Cardiac muscle cell (in vitro differentiated cells and primary cell): ENCODE results near the gene RSPO3. TPM values are rescaled to one million over a fixed set of nuclear protein-coding genes. Genes with fewer than 3 reads are reported as not detected.

Experiments
- DNase-seq, 2 donors: peaks; one replicate each; pipeline versions ENCODE4 v3.0.0 to v3.0.0-alpha.2; 2010 to 2017; ENCODE audit warnings: low read depth in 1 of 2, low spot score in 1 of 2
- H3K27ac ChIP-seq: fragments of 200-600 bp; sonication (generic); 2 replicates; pipeline ENCODE4 v1.5.1; 2016
- H3K27me3 ChIP-seq: fragments of 200-600 bp; sonication (generic); 2 replicates; pipeline ENCODE4 v1.6.0; 2016; ENCODE audit warnings: control low read depth
- H3K36me3 ChIP-seq: fragments of 200-600 bp; sonication (generic); 2 replicates; pipeline ENCODE4 v1.5.1; 2016; ENCODE audit warnings: control low read depth
- H3K4me1 ChIP-seq: fragments of 200-600 bp; sonication (generic); 2 replicates; pipeline ENCODE4 v1.8.1; 2017; ENCODE audit warnings: low read depth, mild to moderate bottlenecking, mixed run types
- H3K4me3 ChIP-seq: fragments of 200-600 bp; sonication (generic); 2 replicates; pipeline ENCODE4 v1.5.1; 2016; ENCODE audit warnings: mild to moderate bottlenecking
- H3K9me3 ChIP-seq: fragments of 200-600 bp; sonication (generic); 2 replicates; pipeline ENCODE4 v1.5.1; 2017; ENCODE audit warnings: low read depth, mild to moderate bottlenecking, control low read depth
- polyA plus RNA-seq: library from polyadenylated mRNA; unstranded; fragments of >200 nt; fragmentation: Nextera tagmentation; extraction: Ambion mirVana; gene quantifications from 2 replicates; pipeline ENCODE4 v1.2.1, GENCODE V29; 2016
- total RNA-seq: library from RNA; depleted of rRNA; stranded (reverse); fragments of >200 nt; gene quantifications from 2 replicates; pipeline ENCODE4 v1.2.3, GENCODE V29; 2016
- TF ChIP-seq, protein P1 (sequence below): IDR thresholded peaks from 2 replicates; pipeline ENCODE4 v1.5.1; 2012; ENCODE audit warnings: low read depth, mild to moderate bottlenecking, low read length

RSPO3 gene
- total and polyA plus RNA-seq, 2 experiments from 2014 or later = 88.0 to 170 TPM

DNA sequence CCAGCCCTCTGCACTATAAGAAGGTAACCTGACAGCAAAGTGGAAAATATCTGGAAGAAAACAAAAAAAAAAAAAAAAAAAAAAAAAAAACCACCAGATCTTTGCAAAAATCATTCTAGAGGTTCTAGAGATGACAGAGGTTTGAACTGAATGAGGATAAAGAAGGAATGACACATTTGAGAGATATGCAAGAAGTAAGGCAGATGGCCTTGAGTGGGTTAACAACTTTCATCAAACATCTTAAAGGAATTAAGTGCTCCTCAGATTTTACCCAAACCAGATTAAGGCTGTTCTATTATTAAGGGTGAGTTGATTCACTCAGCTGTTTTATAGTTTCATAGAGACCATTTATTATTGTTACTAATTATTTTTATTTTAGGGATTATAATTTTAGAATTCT lies 62.0 kb downstream of the RSPO3 start:
- no peak for DNase-seq
- Histone ChIP-seq H3K27ac (no peak overlapping the region), H3K36me3 (peaks cover 9% of the 10 kb centered on the region), H3K4me1 (no peaks in the 10 kb centered on the region), H3K9me3 (no peaks in the 10 kb centered on the region), H3K27me3 (no peaks in the 10 kb centered on the region), H3K4me3 (no peak overlapping the region)
- TF ChIP-seq, protein P1, sequence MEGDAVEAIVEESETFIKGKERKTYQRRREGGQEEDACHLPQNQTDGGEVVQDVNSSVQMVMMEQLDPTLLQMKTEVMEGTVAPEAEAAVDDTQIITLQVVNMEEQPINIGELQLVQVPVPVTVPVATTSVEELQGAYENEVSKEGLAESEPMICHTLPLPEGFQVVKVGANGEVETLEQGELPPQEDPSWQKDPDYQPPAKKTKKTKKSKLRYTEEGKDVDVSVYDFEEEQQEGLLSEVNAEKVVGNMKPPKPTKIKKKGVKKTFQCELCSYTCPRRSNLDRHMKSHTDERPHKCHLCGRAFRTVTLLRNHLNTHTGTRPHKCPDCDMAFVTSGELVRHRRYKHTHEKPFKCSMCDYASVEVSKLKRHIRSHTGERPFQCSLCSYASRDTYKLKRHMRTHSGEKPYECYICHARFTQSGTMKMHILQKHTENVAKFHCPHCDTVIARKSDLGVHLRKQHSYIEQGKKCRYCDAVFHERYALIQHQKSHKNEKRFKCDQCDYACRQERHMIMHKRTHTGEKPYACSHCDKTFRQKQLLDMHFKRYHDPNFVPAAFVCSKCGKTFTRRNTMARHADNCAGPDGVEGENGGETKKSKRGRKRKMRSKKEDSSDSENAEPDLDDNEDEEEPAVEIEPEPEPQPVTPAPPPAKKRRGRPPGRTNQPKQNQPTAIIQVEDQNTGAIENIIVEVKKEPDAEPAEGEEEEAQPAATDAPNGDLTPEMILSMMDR = no peak

DNA sequence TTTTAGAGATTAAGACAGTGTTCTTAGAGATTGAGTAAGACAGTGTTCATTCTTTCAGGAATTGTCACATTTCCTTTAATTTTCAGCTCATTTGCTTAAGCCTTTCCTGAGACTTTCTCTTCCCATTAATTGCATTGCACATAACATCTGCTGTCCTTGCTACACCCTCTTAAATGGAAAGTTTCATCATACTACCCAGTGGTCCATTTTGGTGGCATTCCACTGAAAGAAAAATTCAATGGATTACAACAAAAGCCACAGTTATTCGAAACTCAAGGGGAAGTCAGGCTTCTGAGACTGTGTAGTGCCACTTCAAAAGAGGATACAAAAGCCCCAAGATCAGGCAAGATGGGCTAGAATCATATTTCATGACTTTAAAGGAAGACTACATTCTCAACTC lies 64.0 kb downstream of the RSPO3 start:
- H3K27me3 ChIP-seq = no peaks in the 10 kb centered on the region
- H3K36me3 ChIP-seq = peaks cover 9% of the 10 kb centered on the region
- H3K27ac ChIP-seq = no peak overlapping the region
- no peak overlapping the region for H3K4me3 ChIP-seq
- H3K4me1 ChIP-seq = no peaks in the 10 kb centered on the region
- peak in 1 of 2 donors; percentile 76 for DNase-seq
- TF ChIP-seq, protein P1 = no peak
- no peaks in the 10 kb centered on the region for H3K9me3 ChIP-seq

DNA sequence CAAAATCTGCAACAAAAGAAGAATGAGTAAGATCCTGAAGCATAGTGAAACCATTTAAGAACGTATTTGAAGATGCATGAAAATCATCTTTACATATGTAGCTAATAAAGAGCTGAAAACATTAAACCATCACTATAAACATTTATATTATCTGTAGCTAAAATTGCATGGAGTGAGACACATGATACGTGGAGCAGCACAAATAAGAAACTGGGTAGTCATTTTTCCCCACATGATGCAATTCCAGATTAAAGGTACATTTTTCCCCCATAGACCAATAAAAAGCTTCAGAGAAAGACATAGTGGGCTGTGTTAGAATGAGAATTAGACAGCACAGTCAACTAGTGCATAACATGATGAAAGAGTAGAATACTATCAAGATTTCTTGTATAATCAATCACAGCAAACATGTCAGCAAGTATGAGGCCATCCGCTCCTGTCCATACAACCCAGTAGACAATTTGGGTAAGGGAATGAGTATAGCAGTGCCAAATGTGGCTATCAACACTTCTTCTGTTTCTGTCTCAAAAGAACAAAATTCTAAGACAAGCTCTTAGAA lies 67.0 kb downstream of the RSPO3 start:
- no peaks in the 10 kb centered on the region for H3K27me3 ChIP-seq
- H3K27ac ChIP-seq = no peak overlapping the region
- DNase-seq = no peak
- no peaks in the 10 kb centered on the region for H3K9me3 ChIP-seq
- TF ChIP-seq, protein P1 = no peak
- no peak overlapping the region for H3K4me3 ChIP-seq
- no peaks in the 10 kb centered on the region for H3K4me1 ChIP-seq
- peaks cover 3% of the 10 kb centered on the region for H3K36me3 ChIP-seq

DNA sequence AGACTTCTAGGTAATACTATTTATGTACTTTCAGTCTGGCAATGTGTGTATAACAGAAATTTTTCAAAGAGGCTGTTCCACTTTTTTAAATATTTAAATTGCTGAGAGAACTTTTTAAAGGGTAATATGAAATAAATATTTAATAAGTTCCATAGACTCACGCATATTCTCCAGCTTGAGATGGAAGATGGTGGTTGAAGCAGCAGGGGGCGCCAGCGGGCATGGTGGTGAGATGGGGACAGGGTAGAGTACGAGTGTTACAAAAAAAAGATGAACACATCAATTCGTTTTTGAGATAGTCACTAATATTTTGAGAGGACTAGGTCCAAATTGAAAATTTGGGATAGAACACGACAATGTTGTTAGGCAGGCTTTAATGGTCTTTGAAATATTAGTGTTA lies 68.4 kb downstream of the RSPO3 start:
- Histone ChIP-seq H3K4me3 (no peak overlapping the region), H3K9me3 (no peaks in the 10 kb centered on the region), H3K36me3 (peaks cover 3% of the 10 kb centered on the region), H3K4me1 (no peaks in the 10 kb centered on the region), H3K27ac (no peak overlapping the region), H3K27me3 (no peaks in the 10 kb centered on the region)
- peak in 1 of 2 donors; percentile 37 for DNase-seq
- TF ChIP-seq, protein P1 = peak; percentile 44

DNA sequence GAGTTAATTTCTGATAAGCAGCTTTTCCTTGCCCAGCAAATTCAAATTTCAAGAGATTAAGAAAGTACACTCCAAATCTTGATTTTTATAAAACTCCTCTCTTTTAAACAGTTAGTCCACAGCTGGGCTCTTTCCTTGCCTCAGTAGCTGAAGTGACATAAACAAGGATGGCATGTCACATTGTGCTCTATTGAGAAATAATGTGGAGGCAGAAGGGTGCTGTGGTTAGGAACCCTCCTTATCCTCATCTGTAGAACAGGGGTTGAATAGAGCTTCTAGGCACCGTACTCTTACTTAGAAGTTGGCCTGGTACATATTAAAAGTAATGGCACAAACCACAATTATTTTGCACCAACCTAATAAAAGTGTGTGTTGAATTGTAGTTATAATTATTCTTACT lies 70.3 kb downstream of the RSPO3 start:
- Histone ChIP-seq H3K27me3 (no peaks in the 10 kb centered on the region), H3K36me3 (peaks cover 3% of the 10 kb centered on the region)
- TF ChIP-seq, protein P1 = no peak

More for the DNA sequence above, 70.3 kb downstream of the RSPO3 start:
- no peaks in the 10 kb centered on the region for H3K9me3 ChIP-seq
- no peak overlapping the region for H3K4me3 ChIP-seq
- H3K4me1 ChIP-seq = no peaks in the 10 kb centered on the region
- no peak overlapping the region for H3K27ac ChIP-seq
- no peak for DNase-seq
